HCT116 (cell line): ENCODE data around the gene MIEF2. TPM values are rescaled to one million over a fixed set of nuclear protein-coding genes. Genes with fewer than 3 reads are reported as not detected.

ENCODE experiments used
- ATAC-seq: fragments of 200-7000 bp; cut with Tn5 transposase; 2 replicates; pipeline ENCODE4 v1.9.1; 2020; ENCODE audit warnings: mild to moderate bottlenecking, moderate library complexity
- BruUV-seq: library from RNA; stranded (reverse); fragments of 400-500 nt; replicated peaks from 2 replicates; lab custom pipeline; 2021; lab: Mats Ljungman, UMichigan
- CTCF ChIA-PET: fragments of 300-600 bp; sonication (Branson Sonifier 250); formaldehyde crosslinking; loops from one replicate; lab custom pipeline; 2021; ENCODE audit warnings: antibody characterized with exemption; lab: Charles Lee
- POLR2A ChIA-PET: fragments of 300-600, 350-600 bp; sonication (Branson Sonifier 250); formaldehyde crosslinking; loops from one replicate; lab custom pipeline; 2021; ENCODE audit warnings: antibody characterized with exemption; lab: Charles Lee
- RAD21 ChIA-PET, 2 experiments: fragments of 300-600 bp; sonication (Branson Sonifier 250); formaldehyde crosslinking; loops; one replicate each; lab custom pipeline; 2023; ENCODE audit warnings: low total read pairs in 2 of 2; ENCODE audit not compliant: uncharacterized antibody in 2 of 2, unreplicated experiment in 2 of 2, low non-redundant PET in 1 of 2; lab: Charles Lee
- DNase-seq: peaks from one replicate; pipeline ENCODE4 v3.0.0-alpha.2; 2010; ENCODE audit warnings: low read depth, low spot score
- H2AFZ ChIP-seq: fragments of 200-600 bp; shearing (Covaris generic), sonication (generic); 2 replicates; pipeline ENCODE4 v1.6.1; 2017; ENCODE audit warnings: low read depth, mixed run types, mixed read lengths, antibody characterized with exemption, low read length; ENCODE audit not compliant: poor library complexity, severe bottlenecking
- H3K27ac ChIP-seq: 2 replicates; pipeline ENCODE4 v1.5.1; 2012; ENCODE audit warnings: low read depth, low read length
- H3K27me3 ChIP-seq: fragments of 200-600 bp; sonication (generic); 2 replicates; pipeline ENCODE4 v1.6.1; 2016; ENCODE audit warnings: mixed run types, low read length, mixed read lengths; ENCODE audit not compliant: insufficient read depth
- H3K36me3 ChIP-seq, 2 experiments: fragments of 200-500 bp in 1 of 2; fragments of 200-600 bp in 1 of 2; sonication (Bioruptor generic) in 1 of 2; sonication (generic) in 1 of 2; 2 replicates each; pipeline versions ENCODE4 v1.5.1 to v1.6.1; 2014 to 2016; ENCODE audit warnings: low read length in 2 of 2, inconsistent platforms in 1 of 2, mixed read lengths in 1 of 2, mixed run types in 1 of 2; ENCODE audit not compliant: insufficient read depth in 2 of 2, control insufficient read depth in 1 of 2
- H3K4me1 ChIP-seq, 2 experiments: fragments of 200-600 bp in 1 of 2; sonication (generic) in 1 of 2; 2 replicates each; pipeline versions ENCODE4 v1.5.1 to v1.6.1; 2012 to 2017; ENCODE audit warnings: low read length in 2 of 2, inconsistent platforms in 1 of 2, mild to moderate bottlenecking in 1 of 2, mixed read lengths in 1 of 2, mixed run types in 1 of 2, moderate library complexity in 1 of 2; ENCODE audit not compliant: insufficient read depth in 2 of 2, control insufficient read depth in 1 of 2
- H3K4me2 ChIP-seq: fragments of 200-600 bp; sonication (generic); 2 replicates; pipeline ENCODE4 v1.6.1; 2017; ENCODE audit warnings: mixed run types, low read length, mixed read lengths
- H3K4me3 ChIP-seq, 2 experiments: fragments of 200-600 bp in 1 of 2; sonication (generic) in 1 of 2; replicated peaks in 1 of 2; 2 replicates each; pipeline ENCODE4 v1.5.1; 2011 to 2016; ENCODE audit warnings: low read length in 2 of 2, control low read depth in 1 of 2, low read depth in 1 of 2, mild to moderate bottlenecking in 1 of 2, mixed read lengths in 1 of 2, mixed run types in 1 of 2
- H3K79me2 ChIP-seq: fragments of 200-600 bp; sonication (generic); 2 replicates; pipeline ENCODE4 v1.6.1; 2017; ENCODE audit warnings: mild to moderate bottlenecking, mixed run types, low read length, moderate library complexity, mixed read lengths; ENCODE audit not compliant: insufficient read depth
- H3K9ac ChIP-seq: fragments of 200-600 bp; sonication (generic); 2 replicates; pipeline ENCODE4 v1.6.1; 2016; ENCODE audit warnings: low read length, mixed read lengths
- H3K9me2 ChIP-seq: fragments of 200-600 bp; sonication (generic), shearing (Covaris generic); 2 replicates; pipeline ENCODE4 v1.6.1; 2017; ENCODE audit warnings: mixed run types, mild to moderate bottlenecking, moderate library complexity; ENCODE audit not compliant: insufficient read depth
- H3K9me3 ChIP-seq, 2 experiments: fragments of 200-500 bp in 1 of 2; fragments of 200-600 bp in 1 of 2; sonication (Bioruptor generic) in 1 of 2; sonication (generic) in 1 of 2; 2 replicates each; pipeline ENCODE4 v1.6.1; 2014 to 2017; ENCODE audit warnings: low read length in 2 of 2, mixed read lengths in 2 of 2, inconsistent platforms in 1 of 2, low read depth in 1 of 2, mild to moderate bottlenecking in 1 of 2, mixed run types in 1 of 2, moderate library complexity in 1 of 2; ENCODE audit not compliant: control insufficient read depth in 1 of 2, insufficient read depth in 1 of 2
- H4K20me1 ChIP-seq: fragments of 200-600 bp; sonication (generic), shearing (Covaris generic); 2 replicates; pipeline ENCODE4 v1.6.1; 2017; ENCODE audit warnings: mixed run types, mild to moderate bottlenecking, moderate library complexity; ENCODE audit not compliant: insufficient read depth
- CBX3 ChIP-seq: IDR thresholded peaks from 2 replicates; pipeline ENCODE4 v1.6.1; 2012; ENCODE audit warnings: low read depth
- MAX ChIP-seq: IDR thresholded peaks from 2 replicates; pipeline ENCODE4 v1.6.1; 2012
- SIN3A ChIP-seq: IDR thresholded peaks from 2 replicates; pipeline ENCODE4 v1.6.1; 2012; ENCODE audit warnings: low read depth
- SRF ChIP-seq: IDR thresholded peaks from 2 replicates; pipeline ENCODE4 v1.6.1; 2012; ENCODE audit warnings: low read depth
- ZNF274 ChIP-seq: fragments of 200-500 bp; sonication (Bioruptor generic); IDR thresholded peaks from 2 replicates; pipeline ENCODE4 v1.6.1; 2014; ENCODE audit warnings: mild to moderate bottlenecking, low read depth, low read length, inconsistent platforms
- intact Hi-C: fragments of 100-400 bp; cut with micrococcal nuclease; formaldehyde crosslinking; loops from 2 replicates; pipeline ENCODE4 v1.10.0; 2022
- total RNA-seq: library from RNA; stranded (reverse); gene quantifications from one replicate; pipeline ENCODE4 v1.2.1, GENCODE V29; 2021; ENCODE audit not compliant: unreplicated experiment
- TF ChIP-seq, protein P1 (sequence below), 3 experiments: fragments of 200-600 bp in 1 of 3; sonication (generic) in 1 of 3; IDR thresholded peaks in 2 of 3; conservative IDR thresholded peaks in 1 of 3; 2 replicates each; pipeline ENCODE4 v1.5.1; 2012 to 2017; ENCODE audit warnings: low read depth in 2 of 3, low read length in 2 of 3, antibody characterized with exemption in 1 of 3, borderline replicate concordance in 1 of 3, control low read depth in 1 of 3, mild to moderate bottlenecking in 1 of 3, mixed read lengths in 1 of 3, mixed run types in 1 of 3, moderate library complexity in 1 of 3; ENCODE audit not compliant: insufficient read depth in 1 of 3

The MIEF2 gene
- total RNA-seq, 1 experiment from 2014 or later = 9.3 TPM

DNA sequence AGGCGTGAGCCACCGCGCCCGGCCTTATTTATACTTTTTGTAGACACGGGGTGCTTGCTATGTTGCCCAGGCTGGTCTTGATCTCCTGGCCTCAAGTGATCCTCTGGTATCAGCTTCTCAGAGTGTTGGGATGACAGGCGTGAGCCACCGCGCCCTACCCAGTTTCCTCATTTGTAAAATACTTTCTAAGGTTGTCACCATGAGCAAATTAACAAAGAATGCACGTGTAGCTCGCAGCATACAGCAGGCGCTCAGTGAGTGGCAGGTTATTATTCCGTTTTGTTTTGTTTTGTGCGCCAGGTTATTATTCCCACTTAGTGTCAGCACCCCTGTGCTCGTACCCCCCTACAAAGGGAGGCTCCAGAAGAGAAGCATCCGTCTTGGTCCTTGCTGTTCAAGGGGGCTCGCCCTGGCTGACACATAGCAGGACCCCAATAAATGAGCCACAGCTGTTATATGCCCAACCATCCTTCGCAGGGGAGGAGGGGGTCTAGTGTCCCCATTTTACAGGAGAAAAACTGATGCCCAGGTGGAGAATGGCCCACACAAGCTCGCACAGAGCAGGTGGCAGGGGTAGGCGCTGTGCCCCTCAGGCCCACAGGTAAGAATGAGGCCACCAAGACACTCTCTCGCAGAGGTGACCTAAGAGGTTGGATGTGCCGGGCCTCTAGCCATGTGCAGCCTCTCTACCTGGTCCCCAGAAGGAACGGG, 686 bp upstream of the MIEF2 start:
- BruUV-seq = no TSS peak
- intact Hi-C loops = loop anchor here (2.0 to 5.0 kb wide), 2 partner anchors 35 to 53 kb away; partner anchors contain the start of genes LLGL1 and TOP3A

More for the DNA sequence above, 686 bp upstream of the MIEF2 start:
- Histone ChIP-seq H4K20me1 (no peaks in the 10 kb centered on the region), H3K79me2 (peaks cover 53% of the 10 kb centered on the region)
- TF ChIP-seq SRF (no peak), MAX (peak; percentile 59), SIN3A (peak; percentile 71; the same call in 1 of the 2 replicates), ZNF274 (no peak), CBX3 (no peak)
- TF ChIP-seq, protein P1, sequence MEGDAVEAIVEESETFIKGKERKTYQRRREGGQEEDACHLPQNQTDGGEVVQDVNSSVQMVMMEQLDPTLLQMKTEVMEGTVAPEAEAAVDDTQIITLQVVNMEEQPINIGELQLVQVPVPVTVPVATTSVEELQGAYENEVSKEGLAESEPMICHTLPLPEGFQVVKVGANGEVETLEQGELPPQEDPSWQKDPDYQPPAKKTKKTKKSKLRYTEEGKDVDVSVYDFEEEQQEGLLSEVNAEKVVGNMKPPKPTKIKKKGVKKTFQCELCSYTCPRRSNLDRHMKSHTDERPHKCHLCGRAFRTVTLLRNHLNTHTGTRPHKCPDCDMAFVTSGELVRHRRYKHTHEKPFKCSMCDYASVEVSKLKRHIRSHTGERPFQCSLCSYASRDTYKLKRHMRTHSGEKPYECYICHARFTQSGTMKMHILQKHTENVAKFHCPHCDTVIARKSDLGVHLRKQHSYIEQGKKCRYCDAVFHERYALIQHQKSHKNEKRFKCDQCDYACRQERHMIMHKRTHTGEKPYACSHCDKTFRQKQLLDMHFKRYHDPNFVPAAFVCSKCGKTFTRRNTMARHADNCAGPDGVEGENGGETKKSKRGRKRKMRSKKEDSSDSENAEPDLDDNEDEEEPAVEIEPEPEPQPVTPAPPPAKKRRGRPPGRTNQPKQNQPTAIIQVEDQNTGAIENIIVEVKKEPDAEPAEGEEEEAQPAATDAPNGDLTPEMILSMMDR (IDR thresholded peaks at IDR 0.05 in 2 of 3, conservative IDR thresholded peaks at IDR 0.05 in 1 of 3; ENCODE audit: borderline replicate concordance in 1 of 3, insufficient read depth in 1 of 3, low read depth in 2 of 3, low read length in 2 of 3) = no peak
- TF ChIP-seq, all 23 proteins: peak for 2
- POLR2A ChIA-PET = interaction anchor here (0.6 to 1.8 kb wide), 2 partner anchors 10 to 12 kb away, joined by 3 to 5 read pairs; no protein-coding TSS in a partner anchor
- DNase-seq (peak; percentile 56), ATAC-seq (peak; percentile 16)
- H3K9ac ChIP-seq = peak overlapping the region; percentile 86
- H3K27me3 ChIP-seq = no peaks in the 10 kb centered on the region
- H3K4me1 ChIP-seq = peaks cover 33 to 43% of the 10 kb centered on the region in 2 experiments
- peak overlapping the region; percentile 94 for H3K27ac ChIP-seq
- peak overlapping the region; percentile 55 to 86 for H3K4me3 ChIP-seq
- H3K9me2 ChIP-seq = no peaks in the 10 kb centered on the region
- no peaks in the 10 kb centered on the region for H3K9me3 ChIP-seq
- H2AFZ ChIP-seq = no peak overlapping the region
- H3K4me2 ChIP-seq = peak overlapping the region; percentile 99
- RAD21 ChIA-PET = interaction anchor here in 1 of 2 experiments (0.5 kb wide), 1 partner anchor 101 kb away, joined by 4 read pairs; no protein-coding TSS in a partner anchor
- peaks cover 6 to 22% of the 10 kb centered on the region in 2 experiments; a peak in 3 of 4 replicates for H3K36me3 ChIP-seq
- CTCF ChIA-PET = interaction anchor here (0.7 kb wide), 1 partner anchor 42 kb away, joined by 6 read pairs; no protein-coding TSS in a partner anchor
